ENCODE measurements around the gene RNF44. TPM values are rescaled to one million over a fixed set of nuclear protein-coding genes. Genes with fewer than 3 reads are reported as not detected.

RNF44 gene
- total RNA-seq, 1 donor from 2014 or later = 28.2 TPM

DNA sequence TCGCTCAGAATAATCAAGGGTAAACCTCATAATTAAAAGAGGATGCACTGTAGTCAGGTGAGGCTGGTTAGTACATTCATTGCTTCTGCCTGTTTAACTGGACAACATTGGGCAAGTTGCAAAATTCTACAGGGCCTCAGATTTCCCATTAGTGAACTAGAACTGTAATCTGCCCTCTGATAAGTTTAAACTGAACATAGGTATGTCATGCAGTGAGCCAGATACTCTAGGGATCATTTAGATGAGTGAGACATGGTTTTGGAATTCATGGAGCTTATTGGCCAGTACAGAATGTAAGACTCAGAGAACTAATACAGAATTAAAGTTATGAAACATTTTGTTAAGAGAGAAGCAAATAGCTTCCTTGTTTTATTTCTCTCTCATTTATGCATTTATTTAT is 35.9 kb downstream of the RNF44 start:
- TF ChIP-seq, protein P1, sequence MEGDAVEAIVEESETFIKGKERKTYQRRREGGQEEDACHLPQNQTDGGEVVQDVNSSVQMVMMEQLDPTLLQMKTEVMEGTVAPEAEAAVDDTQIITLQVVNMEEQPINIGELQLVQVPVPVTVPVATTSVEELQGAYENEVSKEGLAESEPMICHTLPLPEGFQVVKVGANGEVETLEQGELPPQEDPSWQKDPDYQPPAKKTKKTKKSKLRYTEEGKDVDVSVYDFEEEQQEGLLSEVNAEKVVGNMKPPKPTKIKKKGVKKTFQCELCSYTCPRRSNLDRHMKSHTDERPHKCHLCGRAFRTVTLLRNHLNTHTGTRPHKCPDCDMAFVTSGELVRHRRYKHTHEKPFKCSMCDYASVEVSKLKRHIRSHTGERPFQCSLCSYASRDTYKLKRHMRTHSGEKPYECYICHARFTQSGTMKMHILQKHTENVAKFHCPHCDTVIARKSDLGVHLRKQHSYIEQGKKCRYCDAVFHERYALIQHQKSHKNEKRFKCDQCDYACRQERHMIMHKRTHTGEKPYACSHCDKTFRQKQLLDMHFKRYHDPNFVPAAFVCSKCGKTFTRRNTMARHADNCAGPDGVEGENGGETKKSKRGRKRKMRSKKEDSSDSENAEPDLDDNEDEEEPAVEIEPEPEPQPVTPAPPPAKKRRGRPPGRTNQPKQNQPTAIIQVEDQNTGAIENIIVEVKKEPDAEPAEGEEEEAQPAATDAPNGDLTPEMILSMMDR (IDR thresholded peaks at IDR 0.05; ENCODE audit: borderline replicate concordance) = no peak
- Histone ChIP-seq H3K36me3 (peaks cover 99% of the 10 kb centered on the region), H3K27me3 (ENCODE audit: low read depth) (no peaks in the 10 kb centered on the region), H3K27ac (replicated peaks) (no peak overlapping the region), H3K4me1 (no peaks in the 10 kb centered on the region), H3K9me3 (replicated peaks) (no peaks in the 10 kb centered on the region), H3K4me3 (no peak overlapping the region)
- no peak for DNase-seq
- intact Hi-C loops (cut with micrococcal nuclease) = no loop called here

DNA sequence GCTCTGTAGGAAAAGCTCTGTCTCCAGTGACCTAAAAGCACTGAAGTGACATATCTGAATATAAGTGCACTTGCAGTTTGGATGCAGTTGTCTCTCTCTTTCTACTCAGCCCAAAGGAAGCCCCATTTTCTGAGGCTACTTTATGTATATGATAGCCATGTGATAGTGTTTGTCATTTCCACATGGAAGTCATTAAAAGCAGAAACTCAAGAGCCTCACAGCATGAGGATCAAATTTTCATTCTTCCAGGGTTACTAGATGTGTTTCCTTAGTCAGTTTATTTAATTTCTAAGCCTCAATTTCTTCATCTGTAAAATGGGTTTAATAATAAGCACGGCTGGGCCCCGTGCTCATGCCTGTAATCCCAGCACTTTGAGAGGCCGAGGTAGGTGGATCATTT is 36.7 kb downstream of the RNF44 start:
- Histone ChIP-seq H3K4me3 (no peak overlapping the region), H3K36me3 (peaks cover 100% of the 10 kb centered on the region), H3K9me3 (replicated peaks) (no peaks in the 10 kb centered on the region), H3K4me1 (no peaks in the 10 kb centered on the region), H3K27ac (replicated peaks) (no peak overlapping the region), H3K27me3 (ENCODE audit: low read depth) (no peaks in the 10 kb centered on the region)
- DNase-seq = no peak
- TF ChIP-seq, protein P1 (IDR thresholded peaks at IDR 0.05; ENCODE audit: borderline replicate concordance) = no peak
- intact Hi-C loops (cut with micrococcal nuclease) = no loop called here

DNA sequence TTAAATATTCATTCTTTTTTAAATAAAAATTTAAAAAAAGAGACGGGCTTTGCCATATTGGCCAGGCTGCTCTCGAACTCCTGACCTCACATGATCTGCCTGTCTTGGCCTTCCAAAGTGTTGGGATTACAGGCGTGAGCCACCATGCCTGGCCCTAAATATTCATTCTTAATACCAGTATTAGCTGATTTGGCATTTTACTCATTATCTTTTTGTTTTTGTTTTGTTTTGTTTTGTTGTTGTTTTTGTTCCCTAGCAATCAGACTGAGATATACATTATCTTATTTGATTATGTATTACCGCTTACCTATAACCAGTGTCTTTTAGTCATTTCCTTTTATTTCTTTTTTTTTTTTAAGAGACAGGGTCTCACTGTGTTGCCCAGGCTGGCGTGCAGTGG is 37.9 kb downstream of the RNF44 start:
- intact Hi-C loops (cut with micrococcal nuclease) = no loop called here
- H3K4me1 ChIP-seq = no peaks in the 10 kb centered on the region
- DNase-seq = no peak
- H3K36me3 ChIP-seq = peaks cover 100% of the 10 kb centered on the region
- H3K4me3 ChIP-seq = no peak overlapping the region
- H3K9me3 ChIP-seq (replicated peaks) = no peaks in the 10 kb centered on the region
- TF ChIP-seq, protein P1 (IDR thresholded peaks at IDR 0.05; ENCODE audit: borderline replicate concordance) = no peak
- H3K27me3 ChIP-seq (ENCODE audit: low read depth) = no peaks in the 10 kb centered on the region
- no peak overlapping the region for H3K27ac ChIP-seq (replicated peaks)

DNA sequence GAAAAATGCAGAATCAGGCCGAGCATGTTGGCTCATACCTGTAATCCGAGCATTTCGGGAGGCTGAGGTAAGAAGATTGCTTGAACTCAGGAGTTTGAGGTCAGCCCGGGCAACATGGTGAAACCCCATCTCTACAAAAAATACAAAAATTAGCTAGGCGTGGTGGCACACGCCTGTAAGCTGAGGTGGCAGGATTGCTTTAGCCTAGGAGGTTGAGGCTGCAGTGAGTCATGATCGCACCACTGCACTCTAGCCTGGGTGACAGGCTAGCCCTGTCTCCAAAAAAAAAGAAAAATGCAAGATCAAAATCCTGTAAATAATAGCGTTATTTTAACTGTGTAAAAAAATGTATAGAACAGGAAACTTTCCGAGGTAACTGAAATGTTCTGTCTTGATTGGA is 39.4 kb downstream of the RNF44 start:
- TF ChIP-seq, protein P1 (IDR thresholded peaks at IDR 0.05; ENCODE audit: borderline replicate concordance) = no peak
- Histone ChIP-seq H3K27me3 (ENCODE audit: low read depth) (no peaks in the 10 kb centered on the region), H3K4me1 (no peaks in the 10 kb centered on the region), H3K9me3 (replicated peaks) (no peaks in the 10 kb centered on the region), H3K4me3 (no peak overlapping the region), H3K27ac (replicated peaks) (no peak overlapping the region), H3K36me3 (peaks cover 100% of the 10 kb centered on the region)
- intact Hi-C loops (cut with micrococcal nuclease) = no loop called here
- DNase-seq = no peak

DNA sequence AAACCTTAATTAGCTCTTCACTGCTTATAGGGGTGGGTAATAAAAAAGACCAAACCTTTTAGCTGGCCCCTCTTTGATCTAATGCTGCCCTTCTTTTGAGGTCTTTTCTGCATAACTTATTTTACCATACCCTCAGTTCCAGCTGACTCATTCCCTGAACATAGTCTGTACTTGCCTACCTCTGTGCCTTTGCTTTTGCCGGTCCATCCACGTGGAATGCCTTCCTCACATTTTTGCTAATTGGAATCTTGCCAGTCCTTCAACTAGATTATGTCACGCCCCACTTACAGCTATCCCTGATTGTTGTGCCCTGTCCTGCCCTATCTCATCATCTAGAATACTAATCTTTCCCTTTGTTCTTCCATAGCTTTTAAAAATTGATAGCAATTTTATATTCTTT is 44.8 kb downstream of the RNF44 start:
- no peak for DNase-seq
- Histone ChIP-seq H3K27me3 (ENCODE audit: low read depth) (no peaks in the 10 kb centered on the region), H3K36me3 (peaks cover 97% of the 10 kb centered on the region), H3K4me3 (no peak overlapping the region), H3K4me1 (peaks cover 8% of the 10 kb centered on the region), H3K27ac (replicated peaks) (no peak overlapping the region), H3K9me3 (replicated peaks) (no peaks in the 10 kb centered on the region)
- intact Hi-C loops (cut with micrococcal nuclease) = no loop called here
- TF ChIP-seq, protein P1 (IDR thresholded peaks at IDR 0.05; ENCODE audit: borderline replicate concordance) = no peak

DNA sequence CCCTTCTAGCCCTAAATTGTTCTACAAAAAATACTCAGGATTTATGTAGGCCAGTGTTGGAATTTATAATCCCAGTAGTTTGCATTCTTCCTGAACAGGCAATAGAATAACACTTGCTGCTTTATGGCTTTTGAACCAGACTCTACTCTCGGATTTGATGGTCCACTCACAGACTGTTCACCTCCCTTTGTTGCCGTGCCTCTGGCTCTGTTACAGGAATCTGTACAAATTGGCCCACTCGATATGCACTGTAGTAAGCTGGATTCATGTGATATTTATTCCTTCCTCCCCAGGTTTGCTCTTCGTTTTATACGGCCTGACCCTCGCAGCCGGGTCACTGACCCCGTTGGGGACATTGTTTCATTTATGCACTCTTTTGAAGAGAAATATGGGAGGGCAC is 45.3 kb downstream of the RNF44 start:
- Histone ChIP-seq H3K27ac (replicated peaks) (no peak overlapping the region), H3K36me3 (peaks cover 96% of the 10 kb centered on the region), H3K9me3 (replicated peaks) (no peaks in the 10 kb centered on the region), H3K4me1 (peaks cover 8% of the 10 kb centered on the region), H3K27me3 (ENCODE audit: low read depth) (no peaks in the 10 kb centered on the region), H3K4me3 (no peak overlapping the region)
- intact Hi-C loops (cut with micrococcal nuclease) = no loop called here
- no peak for DNase-seq
- TF ChIP-seq, protein P1 (IDR thresholded peaks at IDR 0.05; ENCODE audit: borderline replicate concordance) = no peak
